Activated CD4-positive, alpha-beta T cell treated with anti-CD3 and anti-CD28 coated beads for 36 hours (primary cell): ENCODE measurements around the gene HES7. TPM values are rescaled to one million over a fixed set of nuclear protein-coding genes. Genes with fewer than 3 reads are reported as not detected.

Experiments used
- ATAC-seq: fragments of 200-7000 bp; cut with Tn5 transposase; one replicate; pipeline ENCODE4 v1.10.0; 2021; ENCODE audit warnings: mild to moderate bottlenecking, moderate library complexity
- CTCF ChIA-PET: fragments of 350-600 bp; sonication (Branson Sonifier 250); formaldehyde crosslinking; loops from one replicate; lab custom pipeline; 2021; ENCODE audit warnings: antibody characterized with exemption; lab: Charles Lee
- POLR2A ChIA-PET: fragments of 350-600 bp; sonication (Branson Sonifier 250); formaldehyde crosslinking; loops from one replicate; lab custom pipeline; 2021; ENCODE audit warnings: antibody characterized with exemption, inconsistent platforms; lab: Charles Lee
- DNase-seq: peaks from one replicate; pipeline ENCODE4 v3.0.0-alpha.2; 2020
- H3K27ac Mint-ChIP-seq: one replicate; pipeline ENCODE4 v1.8.0; 2021; ENCODE audit warnings: mixed read lengths
- H3K27me3 Mint-ChIP-seq: one replicate; pipeline ENCODE4 v1.8.0; 2021; ENCODE audit warnings: mixed read lengths
- H3K36me3 Mint-ChIP-seq: one replicate; pipeline ENCODE4 v1.8.0; 2021; ENCODE audit warnings: low read depth, mixed read lengths
- H3K4me1 Mint-ChIP-seq: one replicate; pipeline ENCODE4 v1.8.0; 2021; ENCODE audit warnings: mixed read lengths
- H3K4me3 Mint-ChIP-seq: one replicate; pipeline ENCODE4 v1.8.0; 2021; ENCODE audit warnings: mild to moderate bottlenecking, moderate library complexity, mixed read lengths
- H3K9me3 Mint-ChIP-seq: one replicate; pipeline ENCODE4 v1.8.0; 2021; ENCODE audit warnings: low read depth, mixed read lengths
- intact Hi-C, 2 experiments: fragments of 100-400 bp; cut with DNase I in 1 of 2; cut with micrococcal nuclease in 1 of 2; formaldehyde crosslinking; loops; one replicate each; pipeline versions ENCODE4 v1.14.2 to v1.15.1; 2022 to 2024; cut with DNase I, micrococcal nuclease
- total RNA-seq, 2 experiments: library from RNA; stranded (reverse); gene quantifications; one replicate each; pipeline ENCODE4 v1.2.3, GENCODE V29; 2021

HES7 gene
- total RNA-seq, 2 experiments from 2014 or later = 2.4 to 3.2 TPM

GRCh38 chr17:8122924-8123694, 797 bp downstream of the HES7 start:
- Mint-ChIP-seq H3K9me3 (no peaks in the 10 kb centered on the region), H3K4me1 (peaks cover 69% of the 10 kb centered on the region), H3K4me3 (peak overlapping the region; percentile 90), H3K27ac (peak overlapping the region; percentile 47), H3K27me3 (peaks cover 19% of the 10 kb centered on the region), H3K36me3 (peaks cover 7% of the 10 kb centered on the region)
- intact Hi-C loops = loop anchor here in 1 of 2 experiments (1.0 to 5.0 kb wide), 2 partner anchors 29 to 314 kb away; partner anchors contain the start of genes NDEL1 and PER1
- peak; percentile 75 for DNase-seq
- ChIA-PET POLR2A (interaction anchor here (1.2 to 5.0 kb wide), 3 partner anchors 49 to 87 kb away, joined by 3 to 52 read pairs (median 21); partner anchors contain the start of gene AURKB), CTCF (interaction anchor here (0.6 to 7.8 kb wide), 10 partner anchors 9 to 99 kb away, joined by 3 to 88 read pairs (median 4); no protein-coding TSS in a partner anchor)
- peak; percentile 5 for ATAC-seq

- Mint-ChIP-seq H3K9me3 (no peaks in the 10 kb centered on the region), H3K36me3 (peaks cover 7% of the 10 kb centered on the region), H3K27me3 (peaks cover 19% of the 10 kb centered on the region), H3K27ac (peak overlapping the region; percentile 47), H3K4me3 (peak overlapping the region; percentile 90), H3K4me1 (peaks cover 74% of the 10 kb centered on the region)
- ChIA-PET CTCF (interaction anchor here (0.6 to 7.8 kb wide), 9 partner anchors 10 to 103 kb away, joined by 3 to 88 read pairs (median 3); no protein-coding TSS in a partner anchor), POLR2A (interaction anchor here (0.6 to 5.0 kb wide), 3 partner anchors 51 to 88 kb away, joined by 3 to 52 read pairs (median 3); partner anchors contain the start of gene AURKB)
- DNase-seq = peak; percentile 61
- no peak for ATAC-seq
- intact Hi-C loops = loop anchor here in 1 of 2 experiments (5.0 kb wide), 1 partner anchor 315 kb away; the partner anchor contains the start of gene NDEL1
Measured at GRCh38 chr17:8122422-8122923, 1.4 kb downstream of the HES7 start.

GRCh38 chr17:8121681-8122421, 2.1 kb downstream of the HES7 start:
- Mint-ChIP-seq H3K36me3 (peaks cover 7% of the 10 kb centered on the region), H3K4me3 (peak overlapping the region; percentile 90), H3K27me3 (peaks cover 19% of the 10 kb centered on the region), H3K27ac (no peak overlapping the region), H3K9me3 (no peaks in the 10 kb centered on the region), H3K4me1 (peaks cover 69% of the 10 kb centered on the region)
- ChIA-PET CTCF (interaction anchor here (0.7 to 7.8 kb wide), 5 partner anchors 10 to 103 kb away, joined by 3 to 88 read pairs (median 6); no protein-coding TSS in a partner anchor), POLR2A (interaction anchor here (0.6 to 5.0 kb wide), 4 partner anchors 52 to 89 kb away, joined by 3 to 52 read pairs (median 3); partner anchors contain the start of gene AURKB)
- intact Hi-C loops = loop anchor here in 1 of 2 experiments (2.0 to 5.0 kb wide), 2 partner anchors 179 to 315 kb away; partner anchors contain the start of gene NDEL1
- peak; percentile 17 for ATAC-seq
- DNase-seq = peak; percentile 83

- Mint-ChIP-seq H3K4me1 (peaks cover 66% of the 10 kb centered on the region), H3K27ac (no peak overlapping the region), H3K4me3 (peak overlapping the region; percentile 90), H3K27me3 (peaks cover 22% of the 10 kb centered on the region), H3K9me3 (no peaks in the 10 kb centered on the region), H3K36me3 (peaks cover 7% of the 10 kb centered on the region)
- ATAC-seq = no peak
- ChIA-PET POLR2A (interaction anchor here (1.0 to 5.0 kb wide), 2 partner anchors 52 to 66 kb away, joined by 3 to 52 read pairs; no protein-coding TSS in a partner anchor), CTCF (interaction anchor here (7.8 kb wide), 1 partner anchor 35 kb away, joined by 88 read pairs; no protein-coding TSS in a partner anchor)
- DNase-seq = no peak
- intact Hi-C loops = loop anchor here in 1 of 2 experiments (2.0 to 5.0 kb wide), 2 partner anchors 179 to 316 kb away; partner anchors contain the start of gene NDEL1
Measured at GRCh38 chr17:8121407-8121680, 2.6 kb downstream of the HES7 start.

GRCh38 chr17:8120520-8121406, 3.1 kb downstream of the HES7 start:
- Mint-ChIP-seq H3K4me1 (peaks cover 62% of the 10 kb centered on the region), H3K4me3 (peak overlapping the region; percentile 90), H3K27ac (peak overlapping the region; percentile 90), H3K27me3 (peaks cover 23% of the 10 kb centered on the region), H3K9me3 (no peaks in the 10 kb centered on the region), H3K36me3 (peaks cover 7% of the 10 kb centered on the region)
- ChIA-PET POLR2A (interaction anchor here (0.6 to 5.0 kb wide), 11 partner anchors 18 to 505 kb away, joined by 3 to 52 read pairs (median 5); partner anchors contain the start of genes BORCS6, CTC1 and PFAS), CTCF (interaction anchor here (0.6 to 7.8 kb wide), 20 partner anchors 9 to 434 kb away, joined by 3 to 108 read pairs (median 18); partner anchors contain the start of genes BORCS6, CTC1, SLC25A35 and TP53)
- DNase-seq (peak; percentile 90), ATAC-seq (peak; percentile 12)
- intact Hi-C loops = loop anchor here (1.0 to 5.0 kb wide), 10 partner anchors 19 to 317 kb away; partner anchors contain the start of genes NDEL1 (in 1 of the 2), RANGRF (in 1 of the 2) and VAMP2 (in 1 of the 2)

GRCh38 chr17:8119581-8120519, 4.1 kb downstream of the HES7 start:
- Mint-ChIP-seq H3K9me3 (no peaks in the 10 kb centered on the region), H3K27ac (peak overlapping the region; percentile 90), H3K36me3 (peaks cover 5% of the 10 kb centered on the region), H3K27me3 (peaks cover 28% of the 10 kb centered on the region), H3K4me3 (peak overlapping the region; percentile 90), H3K4me1 (peaks cover 54% of the 10 kb centered on the region)
- CTCF ChIA-PET = interaction anchor here (0.6 to 7.8 kb wide), 45 partner anchors 7 to 433 kb away, joined by 3 to 108 read pairs (median 6); partner anchors contain the start of genes AURKB, BORCS6, CTC1 and GUCY2D
- intact Hi-C loops = loop anchor here (1.0 to 5.0 kb wide), 21 partner anchors 19 to 433 kb away; partner anchors contain the start of genes CTC1 (in 2 of the 2), RANGRF (in 2 of the 2), KDM6B (in 1 of the 2) and NDEL1 (in 1 of the 2)
- DNase-seq = peak; percentile 96
- POLR2A ChIA-PET = interaction anchor here (0.6 to 5.0 kb wide), 12 partner anchors 19 to 504 kb away, joined by 3 to 52 read pairs (median 5); partner anchors contain the start of genes BORCS6, CTC1 and PFAS
- ATAC-seq = peak; percentile 35

- DNase-seq (peak; percentile 94), ATAC-seq (peak; percentile 58)
- ChIA-PET CTCF (interaction anchor here (0.6 to 7.8 kb wide), 46 partner anchors 8 to 432 kb away, joined by 3 to 108 read pairs (median 6); partner anchors contain the start of genes AURKB, BORCS6, CTC1 and GUCY2D), POLR2A (interaction anchor here (1.1 to 5.0 kb wide), 9 partner anchors 19 to 130 kb away, joined by 3 to 52 read pairs (median 11); partner anchors contain the start of genes BORCS6, CTC1 and PFAS)
- Mint-ChIP-seq H3K4me3 (peak overlapping the region; percentile 90), H3K27ac (peak overlapping the region; percentile 94), H3K36me3 (peaks cover 5% of the 10 kb centered on the region), H3K9me3 (no peaks in the 10 kb centered on the region), H3K4me1 (peaks cover 46% of the 10 kb centered on the region), H3K27me3 (peaks cover 29% of the 10 kb centered on the region)
- intact Hi-C loops = loop anchor here (1.0 to 5.0 kb wide), 16 partner anchors 20 to 432 kb away; partner anchors contain the start of genes CTC1 (in 2 of the 2), KDM6B (in 1 of the 2), PFAS (in 1 of the 2) and RANGRF (in 1 of the 2)
Measured at GRCh38 chr17:8118769-8119580, 4.9 kb downstream of the HES7 start.
